DMS79 treated with DMSO at 0.1 percent for 48 hours (cell line): Measurements from ENCODE around the gene LMCD1.
A peak's percentile ranks its signal among the peaks of the same experiment; 100 is the strongest.

Experiments
- DNase-seq: peaks from one replicate; lab custom pipeline; 2025; lab: John Stamatoyannopoulos, UW

LMCD1 gene

DNA sequence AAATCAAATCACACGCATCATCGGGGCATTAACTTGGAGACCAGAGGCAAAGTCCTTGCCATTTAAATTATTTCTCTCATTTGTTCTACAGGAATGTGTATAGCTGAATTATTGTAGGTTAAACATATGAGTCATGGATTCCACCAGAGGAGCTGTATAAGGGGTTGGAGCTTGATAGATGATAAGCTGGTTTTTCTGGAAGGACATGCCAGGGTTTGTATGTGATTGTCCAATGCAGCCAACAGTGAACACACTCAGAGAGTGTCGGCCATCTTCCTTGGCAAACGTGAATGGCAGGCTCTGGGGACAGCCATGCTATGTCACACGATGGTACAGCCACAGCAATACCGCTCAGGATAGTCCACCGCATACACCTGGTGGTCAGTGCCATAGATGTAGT, 117.9 kb downstream of the LMCD1 start:
- no peak for DNase-seq

DNA sequence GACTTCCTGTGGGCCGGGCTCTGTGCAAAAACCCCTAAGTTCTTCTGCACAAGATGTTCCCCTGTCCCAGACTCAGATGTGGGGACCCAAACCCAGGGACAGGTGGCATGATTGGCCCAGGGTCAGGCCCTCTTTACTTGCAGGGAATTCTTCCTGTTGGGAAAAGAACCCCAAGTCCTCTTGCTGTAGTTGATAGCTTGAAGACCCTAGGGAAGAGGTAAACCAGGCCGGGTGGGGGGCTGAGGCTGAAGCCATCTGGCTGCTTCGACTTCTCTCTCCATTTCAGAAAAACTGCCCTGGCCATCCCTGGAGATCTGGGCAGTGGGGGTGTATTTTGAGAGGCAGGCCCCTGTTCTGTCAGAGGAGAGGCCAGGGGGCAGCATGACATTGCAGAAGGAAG, 119.5 kb downstream of the LMCD1 start:
- DNase-seq: no peak

DNA sequence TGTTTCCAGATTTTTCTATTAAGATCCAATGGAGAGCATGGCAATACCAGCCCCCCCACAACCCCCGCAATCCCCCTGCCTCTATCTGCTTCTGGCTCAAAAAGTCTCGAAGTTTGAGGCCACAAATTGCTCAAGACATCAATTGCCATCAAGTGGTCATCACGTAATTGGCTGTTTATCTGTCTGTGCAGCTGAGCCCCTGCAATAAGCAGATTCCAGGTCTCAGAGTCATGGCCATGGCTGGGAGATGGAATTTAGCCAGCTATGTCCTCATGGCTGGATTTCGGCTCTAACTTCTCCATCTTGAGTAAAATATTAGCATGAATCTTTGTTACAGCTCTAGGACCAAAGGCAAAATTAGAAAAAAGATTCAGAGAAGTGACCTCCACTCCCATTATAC, 120.2 kb downstream of the LMCD1 start:
- no peak for DNase-seq

DNA sequence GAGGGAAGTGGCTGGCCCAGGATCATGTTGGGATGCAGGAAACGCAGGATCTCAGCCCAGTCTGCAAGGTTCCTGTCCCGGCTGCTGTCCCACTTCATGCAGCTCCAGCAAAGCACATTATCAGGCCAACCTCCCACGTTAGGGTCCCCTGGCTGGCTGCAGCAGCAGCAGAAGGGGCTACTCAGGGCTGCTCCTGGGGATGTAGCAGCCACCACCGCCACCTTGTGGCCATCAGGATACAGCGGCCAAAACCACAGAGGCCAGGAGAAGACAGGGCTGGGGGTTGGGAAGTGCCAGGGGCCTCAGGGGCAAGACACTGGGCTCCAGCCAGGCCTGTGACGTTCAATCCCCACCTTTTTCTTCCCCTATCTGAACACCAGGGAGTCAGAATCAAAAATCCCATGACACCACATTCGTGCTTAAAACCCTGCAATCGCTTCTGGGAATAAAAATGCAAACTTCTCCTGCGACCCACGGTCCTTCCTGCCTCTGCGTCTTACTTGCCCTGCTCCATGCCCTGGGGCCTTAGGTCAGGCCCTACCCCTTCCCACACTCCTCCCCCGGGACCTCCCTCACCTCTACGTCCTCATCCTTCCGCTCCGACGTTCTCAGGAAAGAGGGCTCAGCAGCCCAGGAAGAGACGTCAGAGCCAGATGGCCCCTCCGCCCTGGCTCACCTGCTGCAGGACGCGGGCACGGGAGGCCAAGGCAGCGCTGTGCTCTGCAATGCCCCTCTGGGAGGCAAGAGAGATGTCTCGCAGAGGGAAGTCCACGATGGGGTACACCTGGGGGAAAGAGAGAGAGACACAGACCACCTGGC, 121.5 kb downstream of the LMCD1 start:
- DNase-seq: peak; percentile 23

DNA sequence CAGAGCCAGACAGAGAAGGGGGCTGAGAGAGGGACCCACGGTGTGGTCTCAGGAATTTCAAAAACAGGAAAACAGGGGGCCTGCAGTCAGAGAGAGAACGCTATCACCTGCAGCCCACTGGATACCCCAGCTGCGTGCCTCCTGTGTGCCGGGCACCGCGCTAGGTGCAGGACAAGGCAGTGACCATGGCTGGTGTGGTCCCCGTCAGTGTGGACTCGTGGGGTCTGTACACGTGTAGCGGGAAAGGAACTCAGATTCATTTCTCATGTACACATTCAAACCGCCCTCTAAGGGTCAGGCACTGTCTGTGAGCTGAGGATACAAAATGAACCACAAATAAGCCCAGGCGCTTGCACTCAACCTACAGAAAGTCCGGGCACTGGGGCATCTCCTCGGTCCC, 122.1 kb downstream of the LMCD1 start:
- DNase-seq: no peak
